Measurements from ENCODE around the gene ARL5B. TPM values are rescaled to one million over a fixed set of nuclear protein-coding genes. Genes with fewer than 3 reads are reported as not detected.

ARL5B gene
- total and polyA plus RNA-seq, 2 of the 8 experiments (the other 6 are each of a cell fraction or from before 2014, with no cell fraction given): 8.4 to 52.1 TPM

- Histone ChIP-seq H3K36me3 (ENCODE audit: control insufficient read depth in 2 of 4, insufficient read depth in 4 of 4, low read length in 3 of 4) (no peaks in the 10 kb centered on the region), H3K79me1 (ENCODE audit: low read depth, low read length) (no peaks in the 10 kb centered on the region), H2BK15ac (ENCODE audit: low read length) (no peak overlapping the region), H3K14ac (ENCODE audit: insufficient read length) (no peak overlapping the region), H2AFZ (ENCODE audit: low read length) (no peak overlapping the region; the same call in 1 of the 2 replicates), H3K9me3 (ENCODE audit: insufficient read depth in 2 of 2, low read depth in 1 of 2, low read length in 1 of 2) (no peaks in the 10 kb centered on the region), H3K79me2 (ENCODE audit: control insufficient read depth in 1 of 2, insufficient read depth in 2 of 2, low read length in 2 of 2) (no peaks in the 10 kb centered on the region), H3K4me3 (ENCODE audit: extremely low read depth in 1 of 4, insufficient read depth in 2 of 4, low read depth in 3 of 4, low read length in 4 of 4) (no peak overlapping the region), H4K20me1 (replicated peaks in 1 of 2; ENCODE audit: control insufficient read depth in 1 of 2, insufficient read depth in 2 of 2, low read length in 2 of 2) (no peaks in the 10 kb centered on the region), H4K8ac (ENCODE audit: extremely low read depth, insufficient read depth, low read length) (no peak overlapping the region), H3K9ac (replicated peaks in 1 of 4; ENCODE audit: extremely low read depth in 1 of 4, low read depth in 3 of 4, low read length in 3 of 4) (no peak overlapping the region), H3K18ac (ENCODE audit: extremely low read depth, low read length) (no peak overlapping the region), H2BK120ac (replicated peaks; ENCODE audit: low read depth, low read length) (no peak overlapping the region), H3K56ac (replicated peaks; ENCODE audit: insufficient read length, low read depth, low read length) (no peak overlapping the region), H3K4me1 (replicated peaks in 1 of 4; ENCODE audit: control insufficient read depth in 3 of 4, insufficient read depth in 4 of 4, low read length in 3 of 4) (no peaks in the 10 kb centered on the region), H3K23ac (ENCODE audit: insufficient read length) (no peak overlapping the region), H2AK5ac (ENCODE audit: low read depth, low read length) (no peak overlapping the region), H3K4ac (replicated peaks; ENCODE audit: insufficient read length, low read depth, low read length) (peak overlapping the region; percentile 91), H2BK20ac (ENCODE audit: low read length) (no peak overlapping the region), H3K23me2 (ENCODE audit: low read depth, low read length) (no peaks in the 10 kb centered on the region), H4K5ac (ENCODE audit: insufficient read length, low read depth, low read length) (no peak overlapping the region), H4K91ac (replicated peaks; ENCODE audit: insufficient read length, low read length) (no peak overlapping the region), H2BK5ac (ENCODE audit: low read depth, low read length) (no peak overlapping the region), H3K27me3 (replicated peaks in 1 of 4; ENCODE audit: control insufficient read depth in 3 of 4, extremely low read depth in 1 of 4, insufficient read depth in 3 of 4, low read length in 3 of 4) (no peaks in the 10 kb centered on the region), H3K4me2 (ENCODE audit: insufficient read depth in 1 of 2, low read depth in 2 of 2, low read length in 2 of 2) (no peak overlapping the region), H2BK12ac (ENCODE audit: low read depth, low read length) (no peak overlapping the region), H3K27ac (ENCODE audit: low read depth, low read length) (no peak overlapping the region)
- CTCF ChIA-PET (ENCODE audit: partially characterized antibody): no interaction called here
- DNase-seq (ENCODE audit: low read depth in 1 of 2, low spot score in 2 of 2) (no peak), FAIRE-seq (no peak)
- WGBS, 2 experiments (ENCODE audit: extremely low coverage in 1 of 2, insufficient coverage in 1 of 2, insufficient read length in 1 of 2, insufficient replicate concordance in 2 of 2, low coverage in 1 of 2, low lambda C conversion rate in 2 of 2, missing lambda C conversion rate in 1 of 2): 81% methylated on average over 8 of the region's 9 CpGs; no CpG with 5 or more reads in 1 of the 2 experiments
- POLR2A ChIA-PET (ENCODE audit: partially characterized antibody): no interaction called here
- TF ChIP-seq JUND (IDR thresholded peaks at IDR 0.05; ENCODE audit: low read length) (no peak), FOSL1 (IDR thresholded peaks at IDR 0.05; ENCODE audit: insufficient read depth, low read depth, low read length) (no peak), NRF1 (IDR thresholded peaks at IDR 0.05; ENCODE audit: low read depth, low read length) (no peak)
These were observed 61.8 kb downstream of the ARL5B start for GRCh38 chr10:18721067-18721466.

All from H1 (cell line).